Testis (tissue), 3 donors: ENCODE data around the gene CDH13. TPM values are rescaled to one million over a fixed set of nuclear protein-coding genes. Genes with fewer than 3 reads are reported as not detected.

Source experiments
- DNase-seq: peaks from one replicate; pipeline ENCODE4 v3.0.0-alpha.2; 2019
- H3K27ac ChIP-seq, 2 donors: fragments of 200-600 bp; sonication (generic); one replicate each; pipeline ENCODE4 v1.5.1; 2019
- H3K27me3 ChIP-seq: fragments of 200-600 bp; sonication (generic); one replicate; pipeline ENCODE4 v1.5.1; 2019
- H3K36me3 ChIP-seq: fragments of 200-600 bp; sonication (generic); one replicate; pipeline ENCODE4 v1.5.1; 2017; ENCODE audit warnings: low read depth; ENCODE audit errors: missing control alignments
- H3K4me1 ChIP-seq: fragments of 200-600 bp; sonication (generic); one replicate; pipeline ENCODE4 v1.5.1; 2019
- H3K4me3 ChIP-seq, 2 donors: fragments of 200-600 bp; sonication (generic); one replicate each; pipeline ENCODE4 v1.5.1; 2017 to 2019
- H3K9me3 ChIP-seq: fragments of 200-600 bp; sonication (generic); one replicate; pipeline ENCODE4 v1.5.1; 2017
- POLR2A ChIP-seq: fragments of 450-650 bp; IDR thresholded peaks from one replicate; pipeline ENCODE4 v1.6.1; 2017; ENCODE audit warnings: antibody characterized with exemption, mild to moderate bottlenecking, moderate library complexity
- WGBS, 2 donors: methylation state at CpG; one replicate each; pipeline ENCODE4 v1.1.5; 2018; 5-methylcytosine and 5-hydroxymethylcytosine counted together
- intact Hi-C: fragments of 100-400 bp; cut with DNase I; formaldehyde crosslinking; loops from one replicate; pipeline ENCODE4 v1.15.1; 2023; ENCODE audit warnings: low total_unique reads
- polyA plus RNA-seq: library from polyadenylated mRNA; stranded (reverse); fragments of 350-450 nt; fragmentation: Illumina TruSeq; extraction: RNeasy Lipid Tissue Mini Kit (QIAGEN cat#74804); gene quantifications from one replicate; pipeline ENCODE4 v1.2.3, GENCODE V29; 2014; ENCODE audit warnings: low read depth, low replicate concordance; ENCODE audit not compliant: insufficient read depth
- total RNA-seq, 2 donors: library from RNA; depleted of rRNA; stranded (reverse); fragments of >200 nt; gene quantifications; one replicate each; pipeline ENCODE4 v1.2.3, GENCODE V29; 2016
- TF ChIP-seq, protein P1 (sequence below), 3 experiments: fragments of 450-650 bp in 2 of 3; fragments of 200-600 bp in 1 of 3; sonication (generic) in 1 of 3; IDR thresholded peaks; one replicate each; pipeline ENCODE4 v1.5.1; 2016 to 2019; ENCODE audit warnings: antibody characterized with exemption in 3 of 3, mild to moderate bottlenecking in 2 of 3, moderate library complexity in 1 of 3

Gene CDH13
- total and polyA plus RNA-seq, 3 donors from 2014 or later: 1.2 to 11.1 (median 2.0) TPM

- 68 to 69% methylated on average over 2 of the region's 2 CpGs for WGBS, 2 donors
- no peak for DNase-seq
- Histone ChIP-seq H3K4me3 (no peak overlapping the region), H3K36me3 (no peaks in the 10 kb centered on the region), H3K27me3 (no peaks in the 10 kb centered on the region), H3K9me3 (no peaks in the 10 kb centered on the region), H3K4me1 (no peaks in the 10 kb centered on the region), H3K27ac (no peak overlapping the region)
- intact Hi-C loops: no loop called here
- no peak for TF ChIP-seq POLR2A
- TF ChIP-seq, protein P1, sequence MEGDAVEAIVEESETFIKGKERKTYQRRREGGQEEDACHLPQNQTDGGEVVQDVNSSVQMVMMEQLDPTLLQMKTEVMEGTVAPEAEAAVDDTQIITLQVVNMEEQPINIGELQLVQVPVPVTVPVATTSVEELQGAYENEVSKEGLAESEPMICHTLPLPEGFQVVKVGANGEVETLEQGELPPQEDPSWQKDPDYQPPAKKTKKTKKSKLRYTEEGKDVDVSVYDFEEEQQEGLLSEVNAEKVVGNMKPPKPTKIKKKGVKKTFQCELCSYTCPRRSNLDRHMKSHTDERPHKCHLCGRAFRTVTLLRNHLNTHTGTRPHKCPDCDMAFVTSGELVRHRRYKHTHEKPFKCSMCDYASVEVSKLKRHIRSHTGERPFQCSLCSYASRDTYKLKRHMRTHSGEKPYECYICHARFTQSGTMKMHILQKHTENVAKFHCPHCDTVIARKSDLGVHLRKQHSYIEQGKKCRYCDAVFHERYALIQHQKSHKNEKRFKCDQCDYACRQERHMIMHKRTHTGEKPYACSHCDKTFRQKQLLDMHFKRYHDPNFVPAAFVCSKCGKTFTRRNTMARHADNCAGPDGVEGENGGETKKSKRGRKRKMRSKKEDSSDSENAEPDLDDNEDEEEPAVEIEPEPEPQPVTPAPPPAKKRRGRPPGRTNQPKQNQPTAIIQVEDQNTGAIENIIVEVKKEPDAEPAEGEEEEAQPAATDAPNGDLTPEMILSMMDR (IDR thresholded peaks at IDR 0.05): no peak
Observed at GRCh38 chr16:83351846-83352245, 725.1 kb downstream of the CDH13 start.

- H3K4me3 ChIP-seq: no peak overlapping the region
- no peaks in the 10 kb centered on the region for H3K4me1 ChIP-seq
- WGBS, 2 donors: 76 to 81% methylated on average over 3 of the region's 3 CpGs
- H3K9me3 ChIP-seq: no peaks in the 10 kb centered on the region
- intact Hi-C loops: no loop called here
- H3K27ac ChIP-seq: no peak overlapping the region
- H3K27me3 ChIP-seq: no peaks in the 10 kb centered on the region
- DNase-seq: no peak
- no peaks in the 10 kb centered on the region for H3K36me3 ChIP-seq
- TF ChIP-seq POLR2A: no peak
- TF ChIP-seq, protein P1 (IDR thresholded peaks at IDR 0.05): no peak
Observed at GRCh38 chr16:83353241-83353640, 726.5 kb downstream of the CDH13 start.

DNA sequence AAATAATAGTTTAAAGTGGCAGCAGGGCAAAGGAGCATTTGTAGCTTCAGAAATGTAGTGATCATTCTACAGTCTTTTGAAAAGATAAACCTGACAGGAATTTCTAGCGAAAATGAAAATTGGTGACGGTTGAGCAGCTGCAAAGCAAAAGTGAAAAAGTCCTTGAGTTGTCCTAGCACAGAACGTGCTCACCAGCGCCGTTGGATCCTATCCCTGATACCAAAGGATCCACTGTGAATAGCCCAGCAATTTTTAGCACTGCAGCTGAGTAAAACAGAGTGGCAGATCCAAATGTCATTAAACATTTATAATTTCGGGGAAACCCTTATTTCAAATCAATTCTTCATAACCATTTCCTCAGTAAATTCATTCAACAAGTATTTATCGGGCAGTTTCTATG lies 727.2 kb downstream of the CDH13 start:
- no peaks in the 10 kb centered on the region for H3K27me3 ChIP-seq
- 27 to 40% methylated on average over 7 of the region's 7 CpGs for WGBS, 2 donors
- TF ChIP-seq, protein P1 (IDR thresholded peaks at IDR 0.05): no peak
- no peak for TF ChIP-seq POLR2A
- H3K36me3 ChIP-seq: no peaks in the 10 kb centered on the region
- no peak overlapping the region for H3K27ac ChIP-seq
- peak; percentile 40 for DNase-seq
- no peaks in the 10 kb centered on the region for H3K4me1 ChIP-seq
- intact Hi-C loops: no loop called here
- H3K9me3 ChIP-seq: no peaks in the 10 kb centered on the region
- H3K4me3 ChIP-seq: no peak overlapping the region

GRCh38 chr16:83355570-83356218 lies 728.9 kb downstream of the CDH13 start:
- no peaks in the 10 kb centered on the region for H3K27me3 ChIP-seq
- DNase-seq: no peak
- no peaks in the 10 kb centered on the region for H3K4me1 ChIP-seq
- H3K27ac ChIP-seq: no peak overlapping the region
- intact Hi-C loops: no loop called here
- TF ChIP-seq, protein P1 (IDR thresholded peaks at IDR 0.05): no peak
- no peak for TF ChIP-seq POLR2A
- WGBS, 2 donors: 73 to 78% methylated on average over 8 of the region's 8 CpGs
- no peak overlapping the region for H3K4me3 ChIP-seq
- H3K36me3 ChIP-seq: no peaks in the 10 kb centered on the region
- no peaks in the 10 kb centered on the region for H3K9me3 ChIP-seq

DNA sequence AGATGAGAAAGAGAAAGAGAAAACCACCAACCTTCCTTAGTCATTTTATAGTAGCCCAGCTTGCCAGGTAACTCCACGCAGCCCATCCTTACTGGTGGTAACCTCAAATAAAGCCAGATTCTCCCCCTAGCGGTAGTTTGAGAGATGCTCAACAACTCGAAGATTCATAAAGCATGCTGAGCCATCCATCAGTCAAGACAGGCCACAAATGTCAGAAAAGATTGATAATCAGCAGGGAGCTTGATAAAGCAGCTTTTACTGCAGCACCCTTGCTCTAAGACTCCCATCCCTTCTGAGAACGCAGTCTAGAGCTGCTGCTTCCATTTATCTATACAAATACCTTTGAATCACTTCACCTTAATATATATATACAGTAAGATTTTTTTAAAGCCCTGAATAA lies 729.5 kb downstream of the CDH13 start:
- no peak overlapping the region for H3K27ac ChIP-seq
- no peaks in the 10 kb centered on the region for H3K9me3 ChIP-seq
- 13 to 43% methylated on average over 4 of the region's 4 CpGs for WGBS, 2 donors
- H3K36me3 ChIP-seq: no peaks in the 10 kb centered on the region
- DNase-seq: peak; percentile 34
- H3K4me1 ChIP-seq: no peaks in the 10 kb centered on the region
- TF ChIP-seq POLR2A: no peak
- TF ChIP-seq, protein P1 (IDR thresholded peaks at IDR 0.05): peak; percentile 15 to 55 (median 29)
- no peaks in the 10 kb centered on the region for H3K27me3 ChIP-seq
- intact Hi-C loops: no loop called here
- H3K4me3 ChIP-seq: no peak overlapping the region
